CD4-positive, alpha-beta T cell treated with Interleukin-17A for 1 hour (primary cell): ENCODE data around the gene RTF1.

ENCODE experiments used
- DNase-seq: peaks from one replicate; pipeline ENCODE4 v3.0.0-alpha.2; 2020

RTF1 gene

GRCh38 chr15:41489641-41490040 is 72.7 kb downstream of the RTF1 start:
- no peak for DNase-seq

- no peak for DNase-seq
Measured at GRCh38 chr15:41490355-41490754, 73.5 kb downstream of the RTF1 start.

- DNase-seq, result no peak
Measured at GRCh38 chr15:41491889-41492288, 75.0 kb downstream of the RTF1 start.

- DNase-seq, result no peak
Measured at GRCh38 chr15:41492597-41493204, 75.8 kb downstream of the RTF1 start.

GRCh38 chr15:41493205-41493901 is 76.5 kb downstream of the RTF1 start, which contains the start of gene ITPKA:
ITPKA (plus strand) TSS chr15:41493874; CDS start chr15:41493928, 54 bp downstream.
- DNase-seq, result peak; percentile 78

- no peak for DNase-seq
Measured at GRCh38 chr15:41493902-41494189, 77.0 kb downstream of the RTF1 start.

- DNase-seq, result peak; percentile 26
Measured at GRCh38 chr15:41494190-41494921, 77.5 kb downstream of the RTF1 start.

- peak; percentile 29 for DNase-seq
Measured at GRCh38 chr15:41494922-41495735, 78.2 kb downstream of the RTF1 start.

- DNase-seq, result no peak
Measured at GRCh38 chr15:41495736-41496599, 79.1 kb downstream of the RTF1 start.

GRCh38 chr15:41498657-41499056 is 81.8 kb downstream of the RTF1 start:
- DNase-seq, result no peak

GRCh38 chr15:41499109-41499851 is 82.4 kb downstream of the RTF1 start:
- DNase-seq, result no peak

GRCh38 chr15:41501191-41501917 is 84.5 kb downstream of the RTF1 start:
- DNase-seq, result peak; percentile 29

- DNase-seq, result peak; percentile 44
Measured at GRCh38 chr15:41501931-41502794, 85.3 kb downstream of the RTF1 start.

GRCh38 chr15:41502795-41503668 is 86.1 kb downstream of the RTF1 start:
- DNase-seq, result no peak

GRCh38 chr15:41503669-41504010 is 86.7 kb downstream of the RTF1 start:
- no peak for DNase-seq

GRCh38 chr15:41504751-41505492 is 88.0 kb downstream of the RTF1 start:
- DNase-seq, result no peak

GRCh38 chr15:41505776-41506175 is 88.9 kb downstream of the RTF1 start:
- DNase-seq, result no peak

- DNase-seq, result no peak
Measured at GRCh38 chr15:41506796-41507341, 90.0 kb downstream of the RTF1 start.
